HL-60 (cell line): ENCODE results near the gene UIMC1.

Source experiments
- CTCF ChIP-seq: IDR thresholded peaks from one replicate; pipeline ENCODE4 v1.5.1; 2011; ENCODE audit warnings: low read length, control low read depth, inconsistent platforms; ENCODE audit not compliant: insufficient read depth
- TF ChIP-seq, protein P1 (sequence below): IDR thresholded peaks from 2 replicates; pipeline ENCODE4 v1.6.1; 2012; ENCODE audit warnings: low read depth; ENCODE audit not compliant: insufficient replicate concordance

DNA sequence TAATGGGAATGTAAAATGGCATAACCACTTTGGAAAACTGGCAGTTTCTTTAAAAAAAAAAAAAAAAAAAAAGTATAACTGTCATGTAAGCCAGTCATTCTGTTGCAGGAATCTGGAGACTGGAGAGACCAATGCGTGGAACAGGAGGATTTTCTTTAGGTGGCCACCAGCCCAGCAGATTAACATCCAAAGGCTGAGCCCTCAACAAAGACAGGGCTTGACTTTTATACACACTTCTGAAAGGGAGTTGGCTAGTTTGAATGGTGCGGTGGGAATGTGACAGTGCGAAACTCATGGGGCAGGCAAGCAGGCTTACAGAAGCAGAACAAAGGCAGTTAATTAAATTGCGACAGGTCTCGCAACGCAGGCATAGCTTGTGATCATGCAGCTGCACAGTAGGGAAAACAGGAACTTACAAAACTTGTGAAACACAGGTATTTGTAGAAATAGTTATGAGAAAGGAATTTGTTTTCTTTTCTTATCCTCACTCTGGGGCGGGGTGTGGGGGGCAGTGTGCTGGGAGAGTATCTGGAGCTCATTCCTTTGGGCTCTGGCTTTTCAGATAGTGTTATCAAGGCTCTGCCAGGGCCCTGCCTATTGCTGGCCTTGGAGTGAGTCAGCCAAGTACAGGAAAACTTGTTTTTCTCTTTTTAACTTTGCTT, 12.0 kb downstream of the UIMC1 start:
- no peak for TF ChIP-seq CTCF
- TF ChIP-seq, protein P1, sequence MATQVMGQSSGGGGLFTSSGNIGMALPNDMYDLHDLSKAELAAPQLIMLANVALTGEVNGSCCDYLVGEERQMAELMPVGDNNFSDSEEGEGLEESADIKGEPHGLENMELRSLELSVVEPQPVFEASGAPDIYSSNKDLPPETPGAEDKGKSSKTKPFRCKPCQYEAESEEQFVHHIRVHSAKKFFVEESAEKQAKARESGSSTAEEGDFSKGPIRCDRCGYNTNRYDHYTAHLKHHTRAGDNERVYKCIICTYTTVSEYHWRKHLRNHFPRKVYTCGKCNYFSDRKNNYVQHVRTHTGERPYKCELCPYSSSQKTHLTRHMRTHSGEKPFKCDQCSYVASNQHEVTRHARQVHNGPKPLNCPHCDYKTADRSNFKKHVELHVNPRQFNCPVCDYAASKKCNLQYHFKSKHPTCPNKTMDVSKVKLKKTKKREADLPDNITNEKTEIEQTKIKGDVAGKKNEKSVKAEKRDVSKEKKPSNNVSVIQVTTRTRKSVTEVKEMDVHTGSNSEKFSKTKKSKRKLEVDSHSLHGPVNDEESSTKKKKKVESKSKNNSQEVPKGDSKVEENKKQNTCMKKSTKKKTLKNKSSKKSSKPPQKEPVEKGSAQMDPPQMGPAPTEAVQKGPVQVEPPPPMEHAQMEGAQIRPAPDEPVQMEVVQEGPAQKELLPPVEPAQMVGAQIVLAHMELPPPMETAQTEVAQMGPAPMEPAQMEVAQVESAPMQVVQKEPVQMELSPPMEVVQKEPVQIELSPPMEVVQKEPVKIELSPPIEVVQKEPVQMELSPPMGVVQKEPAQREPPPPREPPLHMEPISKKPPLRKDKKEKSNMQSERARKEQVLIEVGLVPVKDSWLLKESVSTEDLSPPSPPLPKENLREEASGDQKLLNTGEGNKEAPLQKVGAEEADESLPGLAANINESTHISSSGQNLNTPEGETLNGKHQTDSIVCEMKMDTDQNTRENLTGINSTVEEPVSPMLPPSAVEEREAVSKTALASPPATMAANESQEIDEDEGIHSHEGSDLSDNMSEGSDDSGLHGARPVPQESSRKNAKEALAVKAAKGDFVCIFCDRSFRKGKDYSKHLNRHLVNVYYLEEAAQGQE: peak; percentile 40
